ENCODE results near the gene CRISP1. TPM values are rescaled to one million over a fixed set of nuclear protein-coding genes. Genes with fewer than 3 reads are reported as not detected.
"Not testable (repeated sequence)": the region's sequence is repeated elsewhere in the genome, so short reads cannot be mapped to it uniquely, and the experiment has no call there.

The CRISP1 gene
- polyA plus RNA-seq, 1 donor from 2014 or later = not detected

DNA sequence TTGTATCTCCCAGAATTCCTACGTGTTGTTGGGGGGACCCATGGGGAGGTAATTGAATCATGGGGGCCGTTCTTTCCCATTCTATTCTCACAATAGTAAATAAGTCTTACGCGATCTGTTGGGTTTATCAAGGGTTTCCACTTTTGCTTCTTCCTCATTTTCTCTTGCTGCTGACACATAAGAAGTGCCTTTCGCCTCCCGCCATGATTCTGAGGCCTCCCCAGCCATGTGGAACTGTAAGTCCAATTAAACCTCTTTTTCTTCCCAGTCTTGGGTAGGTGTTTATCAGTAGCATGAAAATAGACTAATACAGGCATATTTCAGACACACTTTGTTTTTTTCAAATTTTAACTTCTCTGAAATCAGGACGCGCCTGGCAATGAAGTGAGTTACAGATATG is 64.8 kb downstream of the CRISP1 start:
- Histone ChIP-seq H3K27ac (ENCODE audit: low read length) (no peak overlapping the region), H3K9me2 (ENCODE audit: insufficient read depth, low read length) (no peaks in the 10 kb centered on the region), H3K9me3 (ENCODE audit: low read length) (no peaks in the 10 kb centered on the region), H3K79me2 (replicated peaks; ENCODE audit: insufficient read depth, low read length) (no peaks in the 10 kb centered on the region), H3K27me3 (ENCODE audit: insufficient read depth, low read depth, low read length) (no peaks in the 10 kb centered on the region), H4K20me1 (ENCODE audit: insufficient read depth) (no peaks in the 10 kb centered on the region), H3K4me3 (ENCODE audit: low read length) (no peak overlapping the region), H3K36me3 (ENCODE audit: insufficient read depth, low read length) (no peaks in the 10 kb centered on the region), H3F3A (ENCODE audit: insufficient read depth, low read length, poor library complexity, severe bottlenecking) (no peaks in the 10 kb centered on the region), H2AFZ (ENCODE audit: low read depth, low read length) (no peak overlapping the region), H3K9ac (ENCODE audit: low read length) (no peak overlapping the region), H3K4me2 (ENCODE audit: low read length) (no peak overlapping the region)
- TF ChIP-seq EZH2 (IDR thresholded peaks at IDR 0.05; ENCODE audit: borderline replicate concordance, insufficient read depth, low read length, poor library complexity, severe bottlenecking) (no peak), CTCF (IDR thresholded peaks at IDR 0.05; ENCODE audit: poor library complexity, severe bottlenecking) (no peak), POLR2AphosphoS5 (IDR thresholded peaks at IDR 0.05) (no peak)

DNA sequence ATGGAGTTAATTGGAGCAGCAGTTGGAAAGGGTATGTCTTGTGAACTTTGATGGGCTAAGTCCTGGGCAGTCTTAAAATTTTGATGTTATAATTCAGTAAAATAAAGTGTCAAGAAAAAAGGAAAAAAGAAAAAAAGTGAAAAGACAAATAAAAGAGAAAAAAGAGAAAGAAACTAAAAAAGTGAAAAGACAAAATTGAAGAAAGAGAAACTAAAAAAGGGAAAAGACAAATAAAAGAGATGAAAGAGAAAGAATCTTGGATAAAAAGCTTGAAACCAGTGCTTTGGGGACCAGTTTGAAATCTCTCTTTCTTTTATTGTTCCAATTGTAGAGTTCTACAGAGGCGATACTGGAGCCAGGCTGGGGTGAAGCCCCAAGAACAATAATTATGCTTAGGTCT is 67.2 kb downstream of the CRISP1 start:
- Histone ChIP-seq H3K79me2 (replicated peaks; ENCODE audit: insufficient read depth, low read length) (no peaks in the 10 kb centered on the region), H3K9me3 (ENCODE audit: low read length) (no peaks in the 10 kb centered on the region), H3F3A (ENCODE audit: insufficient read depth, low read length, poor library complexity, severe bottlenecking) (no peaks in the 10 kb centered on the region), H3K4me3 (ENCODE audit: low read length) (no peak overlapping the region), H3K36me3 (ENCODE audit: insufficient read depth, low read length) (no peaks in the 10 kb centered on the region), H3K9ac (ENCODE audit: low read length) (no peak overlapping the region), H2AFZ (ENCODE audit: low read depth, low read length) (no peak overlapping the region), H4K20me1 (ENCODE audit: insufficient read depth) (no peaks in the 10 kb centered on the region), H3K9me2 (ENCODE audit: insufficient read depth, low read length) (no peaks in the 10 kb centered on the region), H3K27me3 (ENCODE audit: insufficient read depth, low read depth, low read length) (no peaks in the 10 kb centered on the region), H3K4me2 (ENCODE audit: low read length) (no peak overlapping the region), H3K27ac (ENCODE audit: low read length) (no peak overlapping the region)
- no peak for TF ChIP-seq EZH2 (IDR thresholded peaks at IDR 0.05; ENCODE audit: borderline replicate concordance, insufficient read depth, low read length, poor library complexity, severe bottlenecking)

GRCh38 chr6:49796842-49797455 is 69.4 kb downstream of the CRISP1 start:
- H3K4me2 ChIP-seq (ENCODE audit: low read length) = not testable (repeated sequence)

DNA sequence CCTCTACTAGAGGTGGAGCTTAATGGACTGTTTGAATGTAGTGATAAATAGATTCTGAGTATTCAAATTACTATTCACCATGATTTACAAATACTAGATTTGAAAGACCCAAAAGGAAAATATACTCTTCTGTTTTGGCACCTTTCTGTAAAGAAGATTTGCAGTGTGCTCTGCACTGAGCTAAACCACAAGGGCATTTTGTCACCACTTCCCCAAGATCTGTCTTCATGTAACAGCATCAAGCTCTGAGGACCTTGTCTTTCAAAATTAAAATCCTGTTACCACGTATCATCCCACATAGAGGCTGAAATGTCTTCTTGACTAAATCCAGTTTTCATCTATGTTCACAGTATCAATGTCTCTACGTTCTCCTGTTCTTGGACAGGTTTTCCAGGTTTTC is 76.0 kb downstream of the CRISP1 start:
- H3K27ac ChIP-seq (ENCODE audit: low read length) = no peak overlapping the region
- no peak overlapping the region for H3K4me2 ChIP-seq (ENCODE audit: low read length)
- no peak overlapping the region for H3K9ac ChIP-seq (ENCODE audit: low read length)
- H3K4me3 ChIP-seq (ENCODE audit: low read length) = no peak overlapping the region
- no peak overlapping the region for H2AFZ ChIP-seq (ENCODE audit: low read depth, low read length)
- H4K20me1 ChIP-seq (ENCODE audit: insufficient read depth) = no peaks in the 10 kb centered on the region
- H3K79me2 ChIP-seq (replicated peaks; ENCODE audit: insufficient read depth, low read length) = no peaks in the 10 kb centered on the region
- no peaks in the 10 kb centered on the region for H3K9me3 ChIP-seq (ENCODE audit: low read length)
- no peaks in the 10 kb centered on the region for H3K36me3 ChIP-seq (ENCODE audit: insufficient read depth, low read length)
- H3K9me2 ChIP-seq (ENCODE audit: insufficient read depth, low read length) = no peaks in the 10 kb centered on the region
- TF ChIP-seq, protein P1, sequence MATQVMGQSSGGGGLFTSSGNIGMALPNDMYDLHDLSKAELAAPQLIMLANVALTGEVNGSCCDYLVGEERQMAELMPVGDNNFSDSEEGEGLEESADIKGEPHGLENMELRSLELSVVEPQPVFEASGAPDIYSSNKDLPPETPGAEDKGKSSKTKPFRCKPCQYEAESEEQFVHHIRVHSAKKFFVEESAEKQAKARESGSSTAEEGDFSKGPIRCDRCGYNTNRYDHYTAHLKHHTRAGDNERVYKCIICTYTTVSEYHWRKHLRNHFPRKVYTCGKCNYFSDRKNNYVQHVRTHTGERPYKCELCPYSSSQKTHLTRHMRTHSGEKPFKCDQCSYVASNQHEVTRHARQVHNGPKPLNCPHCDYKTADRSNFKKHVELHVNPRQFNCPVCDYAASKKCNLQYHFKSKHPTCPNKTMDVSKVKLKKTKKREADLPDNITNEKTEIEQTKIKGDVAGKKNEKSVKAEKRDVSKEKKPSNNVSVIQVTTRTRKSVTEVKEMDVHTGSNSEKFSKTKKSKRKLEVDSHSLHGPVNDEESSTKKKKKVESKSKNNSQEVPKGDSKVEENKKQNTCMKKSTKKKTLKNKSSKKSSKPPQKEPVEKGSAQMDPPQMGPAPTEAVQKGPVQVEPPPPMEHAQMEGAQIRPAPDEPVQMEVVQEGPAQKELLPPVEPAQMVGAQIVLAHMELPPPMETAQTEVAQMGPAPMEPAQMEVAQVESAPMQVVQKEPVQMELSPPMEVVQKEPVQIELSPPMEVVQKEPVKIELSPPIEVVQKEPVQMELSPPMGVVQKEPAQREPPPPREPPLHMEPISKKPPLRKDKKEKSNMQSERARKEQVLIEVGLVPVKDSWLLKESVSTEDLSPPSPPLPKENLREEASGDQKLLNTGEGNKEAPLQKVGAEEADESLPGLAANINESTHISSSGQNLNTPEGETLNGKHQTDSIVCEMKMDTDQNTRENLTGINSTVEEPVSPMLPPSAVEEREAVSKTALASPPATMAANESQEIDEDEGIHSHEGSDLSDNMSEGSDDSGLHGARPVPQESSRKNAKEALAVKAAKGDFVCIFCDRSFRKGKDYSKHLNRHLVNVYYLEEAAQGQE (IDR thresholded peaks at IDR 0.05; ENCODE audit: borderline replicate concordance) = no peak
- TF ChIP-seq SMC3 (conservative IDR thresholded peaks at IDR 0.05; ENCODE audit: poor library complexity) (no peak), EZH2 (IDR thresholded peaks at IDR 0.05; ENCODE audit: borderline replicate concordance, insufficient read depth, low read length, poor library complexity, severe bottlenecking) (no peak), CTCF (IDR thresholded peaks at IDR 0.05; ENCODE audit: poor library complexity, severe bottlenecking) (no peak), RAD21 (conservative IDR thresholded peaks at IDR 0.05) (no peak), POLR2AphosphoS5 (IDR thresholded peaks at IDR 0.05) (no peak), TAF1 (IDR thresholded peaks at IDR 0.05; ENCODE audit: low read depth) (no peak), EP300 (conservative IDR thresholded peaks at IDR 0.05; ENCODE audit: poor library complexity, severe bottlenecking) (no peak), MXI1 (conservative IDR thresholded peaks at IDR 0.05; ENCODE audit: poor library complexity, severe bottlenecking) (no peak)
- no peaks in the 10 kb centered on the region for H3F3A ChIP-seq (ENCODE audit: insufficient read depth, low read length, poor library complexity, severe bottlenecking)
- no peaks in the 10 kb centered on the region for H3K27me3 ChIP-seq (ENCODE audit: insufficient read depth, low read depth, low read length)

More at GRCh38 chr6:49796842-49797455, 69.4 kb downstream of the CRISP1 start:
- H3K9ac ChIP-seq (ENCODE audit: low read length); H3K27ac ChIP-seq (ENCODE audit: low read length); H3K9me3 ChIP-seq (ENCODE audit: low read length); H3K27me3 ChIP-seq (ENCODE audit: insufficient read depth, low read depth, low read length); H3K36me3 ChIP-seq (ENCODE audit: insufficient read depth, low read length); H3K4me3 ChIP-seq (ENCODE audit: low read length); H4K20me1 ChIP-seq (ENCODE audit: insufficient read depth); H2AFZ ChIP-seq (ENCODE audit: low read depth, low read length); H3K9me2 ChIP-seq (ENCODE audit: insufficient read depth, low read length); H3K79me2 ChIP-seq (replicated peaks; ENCODE audit: insufficient read depth, low read length); H3F3A ChIP-seq (ENCODE audit: insufficient read depth, low read length, poor library complexity, severe bottlenecking): not testable (repeated sequence)

Data from neural cell (in vitro differentiated cells).